UCSD-AML1 (cell line): Measurements from ENCODE around the gene DNAJC4.

Source experiments
- DNase-seq: peaks from one replicate; lab custom pipeline; 2025; ENCODE audit not compliant: unreplicated experiment; lab: John Stamatoyannopoulos, UW

Gene DNAJC4

DNA sequence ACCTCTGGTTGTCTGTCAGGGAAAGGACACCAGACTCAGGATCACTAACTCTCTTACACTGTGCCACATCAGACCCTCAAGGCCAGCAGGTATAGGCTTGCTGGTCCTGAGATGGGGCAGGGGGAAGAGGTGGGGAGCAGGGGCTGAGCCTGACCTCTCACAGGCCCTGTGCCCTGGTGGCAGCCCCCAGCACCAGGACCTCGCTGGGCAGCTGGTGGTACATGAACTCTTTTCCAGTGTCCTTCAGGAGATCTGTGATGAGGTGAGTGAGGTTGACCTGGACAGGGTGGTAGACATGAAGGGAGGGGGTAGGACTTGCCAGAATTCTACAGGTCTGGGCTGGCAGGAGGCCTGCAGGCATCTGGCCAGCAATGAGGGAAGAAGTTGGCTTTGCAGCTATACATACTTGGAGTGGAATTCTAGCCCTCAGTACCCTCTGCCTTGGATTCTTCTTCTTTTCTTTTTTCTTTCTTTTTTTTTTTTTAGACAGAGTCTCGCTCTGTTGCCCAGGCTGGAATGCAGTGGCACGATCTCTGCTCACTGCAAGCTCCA lies 2.9 kb upstream of the DNAJC4 start:
- no peak for DNase-seq

DNA sequence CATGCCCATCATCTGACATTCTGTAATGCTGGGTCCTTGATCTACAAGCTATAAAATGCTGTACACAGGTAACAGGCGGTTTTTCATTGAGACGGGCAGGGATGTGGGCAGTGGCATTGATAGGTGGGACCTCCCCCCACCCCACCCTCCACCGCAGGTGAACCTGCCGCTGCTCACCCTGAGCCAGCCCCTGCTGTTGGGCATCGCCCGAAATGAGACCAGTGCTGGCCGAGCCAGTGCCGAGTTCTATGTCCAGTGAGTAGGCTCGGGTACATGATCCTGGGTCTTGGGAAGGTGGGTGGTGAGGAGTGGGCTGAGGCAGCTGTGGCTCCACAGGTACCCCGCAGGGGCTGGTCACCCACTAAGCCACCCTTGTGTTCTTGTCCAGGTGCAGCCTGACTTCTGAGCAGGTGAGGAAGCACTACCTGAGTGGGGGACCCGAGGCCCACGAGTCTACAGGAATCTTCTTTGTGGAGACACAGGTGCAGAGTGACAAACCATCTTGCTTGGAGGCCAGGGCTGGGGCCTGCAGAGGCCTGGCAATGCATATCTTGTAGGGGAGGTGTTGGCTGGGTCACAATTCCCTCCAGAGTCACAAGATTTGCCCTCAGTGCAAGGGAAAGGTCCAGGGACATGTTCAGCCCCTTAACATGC lies 1.1 kb upstream of the DNAJC4 start:
- no peak for DNase-seq

DNA sequence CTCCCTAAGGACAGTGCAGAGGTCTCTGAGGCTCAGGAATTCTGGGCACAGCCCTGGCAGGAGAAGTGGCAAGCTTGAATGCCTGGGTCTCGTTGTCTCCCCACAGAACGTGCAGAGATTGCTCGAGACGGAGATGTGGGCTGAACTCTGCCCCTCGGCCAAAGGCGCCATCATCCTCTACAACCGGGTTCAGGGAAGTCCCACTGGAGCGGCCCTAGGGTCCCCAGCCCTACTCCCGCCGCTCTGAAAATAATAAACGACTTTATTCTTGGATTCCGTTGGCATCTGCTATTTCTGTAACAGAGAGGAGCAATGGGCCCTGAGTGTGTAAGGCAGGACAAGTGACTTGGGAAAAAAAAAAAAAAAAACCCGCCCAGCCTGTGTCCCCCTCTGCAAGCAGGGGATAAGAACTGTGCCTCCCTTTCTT lies 591 bp upstream of the DNAJC4 start:
- DNase-seq: no peak

DNA sequence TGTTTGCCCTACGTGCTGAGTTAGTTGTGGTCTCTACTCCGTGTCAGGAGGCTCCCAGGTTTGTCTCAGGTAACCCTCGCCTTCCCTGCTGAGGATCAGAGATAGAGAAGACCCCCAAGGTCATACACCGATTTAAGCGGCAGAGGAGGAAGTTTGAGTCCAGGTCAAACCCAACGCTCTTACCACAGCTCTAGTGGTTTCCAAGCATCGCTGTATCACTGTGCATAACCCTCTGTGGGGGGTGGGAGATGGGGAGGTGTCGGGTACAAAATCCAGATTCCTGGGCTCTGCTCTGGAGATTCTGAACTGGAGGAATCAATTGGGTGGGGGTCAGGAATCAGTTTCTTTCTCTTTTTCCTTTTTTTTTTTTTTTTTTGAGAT lies 627 bp downstream of the DNAJC4 start:
- peak; percentile 56 for DNase-seq

DNA sequence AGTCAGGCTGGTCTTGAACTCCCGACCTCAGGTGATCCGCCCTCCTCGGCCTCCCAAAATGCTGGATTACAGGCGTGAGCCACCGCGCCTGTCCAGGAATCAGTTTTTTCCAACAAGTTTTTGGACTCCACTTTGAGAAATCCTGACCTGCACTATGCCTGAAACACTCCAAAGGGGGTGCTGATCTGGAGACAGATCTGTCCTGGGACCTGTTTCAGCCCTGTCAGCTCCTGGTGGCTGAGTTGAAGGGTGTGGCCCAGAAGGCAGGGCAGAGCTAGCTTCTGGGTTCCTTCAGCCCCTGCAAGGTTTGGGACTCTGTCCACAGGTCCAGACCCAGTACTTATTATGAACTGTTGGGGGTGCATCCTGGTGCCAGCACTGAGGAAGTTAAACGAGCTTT lies 1.2 kb downstream of the DNAJC4 start:
- DNase-seq: no peak

DNA sequence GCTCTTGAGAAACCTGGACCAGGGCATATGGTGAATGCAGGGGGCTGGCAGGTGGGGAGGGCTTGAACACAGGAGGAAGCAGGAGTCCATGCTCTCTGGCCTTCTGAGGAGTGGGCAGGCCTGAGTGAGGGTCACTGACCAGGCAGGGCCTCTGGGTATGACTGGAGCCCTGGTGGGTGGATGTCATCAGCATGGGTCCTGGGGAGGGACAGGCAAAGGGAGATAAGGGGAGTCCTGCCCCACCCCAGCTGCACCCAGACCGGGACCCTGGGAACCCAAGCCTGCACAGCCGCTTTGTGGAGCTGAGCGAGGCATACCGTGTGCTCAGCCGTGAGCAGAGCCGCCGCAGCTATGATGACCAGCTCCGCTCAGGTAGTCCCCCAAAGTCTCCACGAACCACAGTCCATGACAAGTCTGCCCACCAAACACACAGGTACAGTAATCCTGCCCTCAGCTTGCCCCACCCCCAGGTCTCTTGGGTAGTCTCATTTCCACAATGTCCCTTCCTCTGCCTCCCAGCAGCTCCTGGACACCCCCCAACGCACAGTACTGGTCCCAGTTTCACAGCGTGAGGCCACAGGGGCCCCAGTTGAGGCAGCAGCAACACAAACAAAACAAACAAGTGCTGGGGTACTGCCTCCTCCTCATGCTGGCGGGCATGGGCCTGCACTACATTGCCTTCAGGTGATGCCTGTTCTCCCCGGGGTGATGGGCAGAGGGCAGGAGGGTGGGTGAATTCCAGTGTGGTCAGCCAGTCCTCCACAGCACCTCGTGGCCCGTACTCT lies 2.0 kb downstream of the DNAJC4 start:
- no peak for DNase-seq

DNA sequence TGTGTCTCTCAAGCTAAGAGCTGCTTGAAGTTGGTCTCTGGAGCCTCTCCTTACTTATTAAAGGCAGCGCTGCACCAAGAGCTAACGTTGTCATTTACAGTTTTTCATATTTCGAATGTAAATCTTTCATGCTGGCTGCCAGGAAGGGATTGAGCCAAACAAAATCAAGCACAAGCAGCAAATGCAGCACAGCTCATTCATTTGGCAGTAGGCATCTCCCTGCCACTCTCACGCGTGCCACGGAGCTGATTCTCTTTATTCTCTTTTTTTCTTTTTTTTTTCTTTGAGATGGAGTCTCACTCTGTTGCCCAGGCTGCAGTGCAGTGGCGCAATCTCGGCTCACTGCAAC lies 2.6 kb downstream of the DNAJC4 start:
- DNase-seq: no peak

DNA sequence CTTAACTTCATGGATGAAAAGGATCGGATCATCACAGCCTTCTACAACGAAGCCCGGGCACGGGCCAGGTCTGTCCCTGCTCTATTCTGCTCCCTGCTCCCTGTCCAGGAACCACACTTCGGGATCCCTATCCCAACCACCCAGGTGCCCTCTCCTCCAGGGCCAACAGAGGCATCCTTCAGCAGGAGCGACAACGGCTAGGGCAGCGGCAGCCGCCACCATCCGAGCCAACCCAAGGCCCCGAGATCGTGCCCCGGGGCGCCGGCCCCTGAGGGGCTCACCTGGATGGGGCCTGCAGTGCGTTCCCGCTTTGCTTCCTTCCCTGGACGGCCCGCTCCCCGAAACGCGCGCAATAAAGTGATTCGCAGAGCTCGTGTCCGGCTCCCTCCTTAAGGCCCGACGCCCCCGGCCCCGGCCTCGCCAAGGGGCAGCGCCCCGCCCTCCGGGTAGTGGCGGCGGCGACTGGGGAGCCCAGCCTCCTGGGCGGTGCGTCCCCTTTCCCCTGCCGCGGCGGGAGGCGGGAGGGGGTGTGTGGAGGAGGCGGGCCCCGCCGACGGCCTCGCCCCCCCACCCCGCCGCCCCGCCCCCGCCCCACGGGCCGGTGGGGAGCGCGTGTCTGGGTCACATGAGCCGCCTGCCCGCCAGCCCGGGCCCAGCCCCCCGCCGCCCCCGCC lies 3.7 kb downstream of the DNAJC4 start, which contains the start of gene VEGFB:
TSS of gene VEGFB (plus strand) at position 672 of the 674 bp plus-strand sequence. CDS start 250 bp downstream, outside the sequence.
- peak; percentile 30 for DNase-seq

DNA sequence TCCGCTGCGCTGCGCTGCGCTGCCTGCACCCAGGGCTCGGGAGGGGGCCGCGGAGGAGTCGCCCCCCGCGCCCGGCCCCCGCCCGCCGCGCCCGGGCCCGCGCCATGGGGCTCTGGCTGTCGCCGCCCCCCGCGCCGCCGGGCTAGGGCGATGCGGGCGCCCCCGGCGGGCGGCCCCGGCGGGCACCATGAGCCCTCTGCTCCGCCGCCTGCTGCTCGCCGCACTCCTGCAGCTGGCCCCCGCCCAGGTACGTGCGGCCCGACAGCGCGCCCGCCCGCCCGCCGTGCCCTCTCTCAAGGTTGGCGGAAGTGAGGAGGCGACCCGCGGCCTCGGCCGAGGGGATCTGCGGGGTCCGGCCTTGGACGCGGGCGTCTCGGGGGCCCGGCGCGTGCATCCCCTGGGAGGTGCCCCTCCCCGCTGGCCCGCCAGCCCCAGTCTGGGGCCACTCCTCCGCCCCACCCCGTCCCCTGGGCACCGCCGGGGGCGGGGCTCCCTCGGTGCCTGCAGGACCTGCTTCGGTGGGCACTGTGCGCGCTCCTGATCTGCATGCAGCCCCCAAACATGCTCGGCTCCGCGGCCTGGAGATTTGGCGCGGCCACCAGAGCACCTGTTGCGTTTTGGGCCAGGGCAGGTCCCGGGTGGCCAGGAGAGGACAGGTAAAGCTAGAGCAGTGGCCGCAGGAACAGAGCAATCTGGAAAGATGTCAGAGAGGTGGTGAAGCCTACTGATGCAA lies 4.5 kb downstream of the DNAJC4 start:
- DNase-seq: peak; percentile 60

DNA sequence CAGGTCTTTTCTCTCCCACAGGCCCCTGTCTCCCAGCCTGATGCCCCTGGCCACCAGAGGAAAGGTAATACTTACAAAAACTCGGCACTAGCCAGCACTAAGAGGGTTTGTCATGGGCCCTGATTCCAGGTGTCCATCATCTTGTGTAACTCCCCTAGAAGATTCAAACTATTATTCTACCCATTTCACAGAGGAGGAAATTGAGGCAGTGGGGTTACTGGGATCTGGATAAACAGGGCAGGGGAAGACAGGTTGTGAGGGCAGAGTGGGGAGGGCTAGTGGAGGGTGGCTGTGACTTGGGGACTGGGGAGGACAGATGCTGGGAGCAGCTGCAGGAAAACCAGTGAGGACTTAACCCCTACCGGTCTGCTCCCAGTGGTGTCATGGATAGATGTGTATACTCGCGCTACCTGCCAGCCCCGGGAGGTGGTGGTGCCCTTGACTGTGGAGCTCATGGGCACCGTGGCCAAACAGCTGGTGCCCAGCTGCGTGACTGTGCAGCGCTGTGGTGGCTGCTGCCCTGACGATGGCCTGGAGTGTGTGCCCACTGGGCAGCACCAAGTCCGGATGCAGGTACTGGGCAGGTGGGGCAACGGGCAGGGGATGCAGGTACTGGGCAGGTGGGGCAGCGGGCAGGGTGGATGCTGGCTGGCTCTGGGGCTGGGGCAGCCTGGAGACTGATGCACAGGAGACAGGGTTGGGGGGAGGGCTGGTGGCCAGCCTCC lies 5.3 kb downstream of the DNAJC4 start:
- no peak for DNase-seq

DNA sequence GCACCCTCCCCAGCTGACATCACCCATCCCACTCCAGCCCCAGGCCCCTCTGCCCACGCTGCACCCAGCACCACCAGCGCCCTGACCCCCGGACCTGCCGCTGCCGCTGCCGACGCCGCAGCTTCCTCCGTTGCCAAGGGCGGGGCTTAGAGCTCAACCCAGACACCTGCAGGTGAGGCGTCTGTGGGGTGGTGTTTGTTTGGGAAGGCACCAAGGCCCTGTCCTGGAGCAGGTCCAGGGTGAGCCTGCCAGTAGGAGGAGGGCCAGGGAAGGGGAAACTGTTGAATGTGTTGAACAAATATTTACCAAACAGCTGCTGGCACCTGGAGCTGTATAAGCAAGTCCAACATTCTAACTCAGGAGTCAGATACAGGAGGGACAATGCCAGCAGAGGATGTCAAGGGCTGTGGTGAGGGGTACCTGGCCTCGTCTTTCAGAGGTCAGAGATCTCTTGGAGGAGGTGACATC lies 7.2 kb downstream of the DNAJC4 start:
- DNase-seq: no peak

DNA sequence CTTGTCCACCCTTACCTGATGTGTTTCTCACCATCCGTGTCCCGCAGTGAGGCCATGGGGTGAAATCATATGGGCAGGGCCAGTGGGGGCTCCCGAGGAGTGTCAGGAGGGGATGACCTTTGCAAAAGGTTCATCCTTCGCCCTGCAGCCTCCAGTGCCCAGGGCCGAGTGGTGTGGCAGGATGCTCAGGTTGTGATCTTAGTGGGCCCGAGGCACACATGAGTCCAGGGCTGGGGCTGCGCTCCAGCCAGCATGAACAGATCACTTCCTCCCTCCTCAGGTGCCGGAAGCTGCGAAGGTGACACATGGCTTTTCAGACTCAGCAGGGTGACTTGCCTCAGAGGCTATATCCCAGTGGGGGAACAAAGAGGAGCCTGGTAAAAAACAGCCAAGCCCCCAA lies 7.7 kb downstream of the DNAJC4 start:
- no peak for DNase-seq

DNA sequence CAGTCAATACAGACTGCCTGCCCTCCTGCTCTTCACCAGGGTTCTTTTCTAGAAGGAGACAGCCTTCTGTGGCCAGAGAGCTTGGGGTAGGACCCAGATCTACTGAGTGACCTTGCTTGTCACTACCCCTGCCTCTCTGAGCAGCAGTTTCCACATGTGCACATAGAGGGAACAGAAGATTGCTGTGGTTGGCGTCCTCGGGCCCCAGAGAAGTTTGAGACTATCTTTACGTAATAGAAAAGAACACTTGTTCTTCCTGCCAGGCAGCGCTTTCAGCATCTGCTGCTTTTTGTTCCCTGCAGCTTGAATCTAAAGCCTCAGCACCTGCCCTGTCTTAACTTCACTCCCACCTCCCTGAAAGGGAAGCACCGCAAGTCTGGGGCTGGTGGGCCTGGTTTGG lies 8.7 kb downstream of the DNAJC4 start:
- DNase-seq: no peak

DNA sequence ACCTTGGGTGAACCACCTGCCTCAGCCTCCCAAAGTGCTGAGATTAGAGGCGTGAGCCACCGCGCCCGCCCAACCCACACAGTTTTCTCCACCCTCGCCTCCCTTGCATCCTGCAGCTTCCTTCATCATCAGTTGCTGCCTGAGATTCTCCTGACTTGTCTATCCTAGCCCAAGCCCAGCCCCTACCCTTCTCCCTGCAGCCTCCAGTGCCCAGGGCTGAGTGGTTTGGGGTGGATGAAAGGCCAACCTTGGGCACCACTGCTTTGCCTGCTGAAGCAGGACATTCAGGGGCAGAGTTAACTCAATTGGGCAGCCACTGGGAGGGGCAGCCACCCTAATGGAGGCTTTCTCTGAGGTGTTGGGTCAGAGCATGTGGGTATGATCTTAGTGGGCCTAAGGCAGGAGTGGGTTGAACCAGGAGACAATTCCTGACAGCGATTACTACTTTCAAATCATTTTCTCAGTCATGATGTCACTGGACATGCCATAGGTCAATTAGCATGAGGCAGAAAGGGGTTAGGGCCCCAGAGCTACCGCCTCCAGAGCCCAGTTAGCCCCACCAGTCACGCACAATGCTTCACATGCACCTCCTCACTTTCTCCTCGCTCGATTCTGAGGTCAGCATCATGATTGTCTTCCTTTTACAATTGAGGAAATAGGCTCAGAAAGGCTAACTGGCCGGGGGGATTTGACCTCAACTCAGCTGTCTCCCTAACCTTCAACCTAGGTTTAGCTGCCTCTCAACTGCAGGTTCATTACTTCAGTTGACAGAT lies 9.5 kb downstream of the DNAJC4 start:
- DNase-seq: peak; percentile 43

DNA sequence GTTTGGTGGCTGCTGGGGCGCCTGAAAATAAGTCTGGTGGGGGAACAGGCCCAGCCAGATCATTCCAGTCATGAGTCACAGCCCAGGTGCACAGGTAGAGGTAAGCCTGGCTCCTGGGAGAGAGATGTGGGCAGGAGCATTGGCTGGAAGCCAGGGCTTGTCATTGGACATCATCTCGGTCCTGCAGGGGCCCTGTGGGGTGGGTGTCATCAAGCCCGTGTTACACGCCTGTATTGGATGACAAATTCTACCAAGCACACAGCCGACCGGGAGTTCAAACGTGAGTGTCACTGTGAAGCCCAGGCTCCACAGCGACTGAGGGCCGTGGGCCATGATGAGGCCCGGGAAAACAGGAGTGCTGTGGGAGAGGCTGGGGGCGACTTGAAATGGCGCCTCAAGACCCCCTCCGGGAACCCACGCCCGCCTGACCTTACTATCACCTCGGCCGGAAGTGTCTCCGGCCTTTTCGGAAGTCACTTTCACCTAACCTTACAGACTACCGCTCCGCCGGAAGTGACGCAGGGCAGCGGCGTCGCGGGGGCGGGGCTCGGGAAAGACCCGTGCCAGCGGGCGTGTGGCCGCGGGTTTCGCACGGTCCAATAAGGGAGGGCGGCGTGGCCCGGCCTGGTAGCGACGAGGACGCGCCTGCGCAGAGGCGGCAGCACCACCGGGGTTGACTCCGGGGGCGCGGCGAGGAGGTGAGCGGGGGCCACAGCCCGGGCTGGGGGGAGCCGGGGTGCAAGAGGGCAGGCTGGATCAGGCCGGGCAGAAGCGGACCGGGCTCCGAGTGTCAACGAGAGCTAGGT lies 10.3 kb downstream of the DNAJC4 start, which contains the start of gene FKBP2:
TSS of gene FKBP2 (plus strand) at position 661 of the 806 bp plus-strand sequence. CDS start 1,293 bp downstream, outside the sequence.
- DNase-seq: peak; percentile 98

DNA sequence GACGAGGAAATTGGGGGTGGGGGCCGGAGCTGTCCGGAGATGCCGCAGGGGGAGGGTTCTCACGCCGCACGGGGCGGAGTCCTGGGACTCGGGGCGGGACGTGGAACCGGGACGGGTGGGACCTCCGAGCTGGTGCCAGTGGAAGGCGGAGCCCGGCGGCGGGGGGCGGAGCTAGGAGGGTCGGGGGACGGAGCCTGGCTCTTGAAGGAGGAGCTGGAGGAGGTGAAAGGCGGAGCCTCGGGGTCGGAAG lies 10.8 kb downstream of the DNAJC4 start:
- peak; percentile 100 for DNase-seq

DNA sequence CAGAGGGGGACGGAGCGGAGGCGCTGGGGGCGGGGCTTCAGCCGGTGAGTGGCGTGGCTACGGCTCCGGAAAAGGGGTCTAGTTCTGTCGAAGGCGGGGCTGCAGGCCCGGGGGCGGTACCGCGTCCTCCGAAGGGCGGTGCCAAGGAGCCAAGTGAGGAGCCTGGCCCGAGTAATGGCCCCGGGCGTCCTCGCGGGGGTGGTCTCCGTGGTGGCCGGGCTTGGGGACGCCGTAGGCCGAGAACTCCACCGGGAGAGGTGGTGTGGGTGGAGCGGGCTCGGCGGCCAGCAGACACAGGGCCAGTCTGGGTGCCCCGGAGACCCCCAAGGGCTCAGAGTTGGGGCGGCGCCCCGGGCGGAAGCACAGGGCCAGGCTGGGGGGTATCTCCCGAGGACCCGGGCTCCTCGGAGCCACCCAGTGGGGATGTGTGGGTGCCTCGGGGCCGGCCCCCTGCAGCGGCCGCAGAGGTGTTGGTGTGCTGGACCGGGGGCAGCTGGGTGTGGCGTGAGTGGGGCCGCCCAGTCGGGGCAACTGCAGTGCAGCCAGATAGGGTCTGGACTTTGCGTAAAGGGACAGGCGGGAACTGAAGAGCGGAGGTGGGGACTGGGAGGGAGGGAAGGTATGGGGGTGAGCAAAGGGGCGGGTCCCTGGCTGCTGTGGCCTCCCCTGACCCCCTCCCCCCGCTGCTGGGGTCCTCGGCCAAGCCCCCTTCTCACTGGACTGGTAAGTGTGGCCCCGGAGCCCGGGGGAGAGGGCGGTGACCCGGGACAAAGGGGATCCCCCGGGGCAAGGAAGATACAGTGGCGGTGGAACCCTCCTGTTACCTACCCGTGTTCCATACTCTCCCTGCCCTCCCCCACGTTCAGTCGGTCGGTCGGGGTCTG lies 11.4 kb downstream of the DNAJC4 start:
- peak; percentile 59 for DNase-seq
